Measurements from ENCODE around the gene AFAP1L2. TPM values are rescaled to one million over a fixed set of nuclear protein-coding genes. Genes with fewer than 3 reads are reported as not detected.
A peak's percentile ranks its signal among the peaks of the same experiment; 100 is the strongest.

The AFAP1L2 gene
- total RNA-seq, 1 donor from 2014 or later: 5.3 TPM

DNA sequence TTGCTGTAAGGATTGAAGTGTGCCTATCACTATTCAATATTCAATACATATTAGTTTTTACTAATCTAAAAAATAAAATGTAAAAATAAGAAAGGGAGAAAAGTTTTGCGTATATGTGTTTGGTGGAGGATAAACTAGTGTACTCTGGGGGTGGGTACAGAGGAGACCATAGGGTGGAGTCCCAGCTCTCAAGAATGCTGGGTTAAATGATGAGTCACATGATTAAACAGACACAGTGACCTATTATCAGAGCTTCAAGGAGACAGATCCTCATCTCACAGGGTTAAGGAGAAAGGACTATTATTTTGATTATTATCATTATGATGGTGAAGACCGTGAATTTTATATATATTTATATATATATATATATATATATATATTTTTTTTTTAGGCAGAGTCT is 77.5 kb downstream of the AFAP1L2 start:
- no peaks in the 10 kb centered on the region for H3K27me3 ChIP-seq (ENCODE audit: low read depth)
- no peak overlapping the region for H3K4me3 ChIP-seq
- DNase-seq: no peak
- H3K9me3 ChIP-seq: no peaks in the 10 kb centered on the region
- no peaks in the 10 kb centered on the region for H3K36me3 ChIP-seq
- intact Hi-C loops (cut with DNase I): no loop called here
- no peaks in the 10 kb centered on the region for H3K4me1 ChIP-seq
- H3K27ac ChIP-seq: no peak overlapping the region
- no peak for ATAC-seq
- TF ChIP-seq, protein P1, sequence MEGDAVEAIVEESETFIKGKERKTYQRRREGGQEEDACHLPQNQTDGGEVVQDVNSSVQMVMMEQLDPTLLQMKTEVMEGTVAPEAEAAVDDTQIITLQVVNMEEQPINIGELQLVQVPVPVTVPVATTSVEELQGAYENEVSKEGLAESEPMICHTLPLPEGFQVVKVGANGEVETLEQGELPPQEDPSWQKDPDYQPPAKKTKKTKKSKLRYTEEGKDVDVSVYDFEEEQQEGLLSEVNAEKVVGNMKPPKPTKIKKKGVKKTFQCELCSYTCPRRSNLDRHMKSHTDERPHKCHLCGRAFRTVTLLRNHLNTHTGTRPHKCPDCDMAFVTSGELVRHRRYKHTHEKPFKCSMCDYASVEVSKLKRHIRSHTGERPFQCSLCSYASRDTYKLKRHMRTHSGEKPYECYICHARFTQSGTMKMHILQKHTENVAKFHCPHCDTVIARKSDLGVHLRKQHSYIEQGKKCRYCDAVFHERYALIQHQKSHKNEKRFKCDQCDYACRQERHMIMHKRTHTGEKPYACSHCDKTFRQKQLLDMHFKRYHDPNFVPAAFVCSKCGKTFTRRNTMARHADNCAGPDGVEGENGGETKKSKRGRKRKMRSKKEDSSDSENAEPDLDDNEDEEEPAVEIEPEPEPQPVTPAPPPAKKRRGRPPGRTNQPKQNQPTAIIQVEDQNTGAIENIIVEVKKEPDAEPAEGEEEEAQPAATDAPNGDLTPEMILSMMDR (IDR thresholded peaks at IDR 0.05): no peak

DNA sequence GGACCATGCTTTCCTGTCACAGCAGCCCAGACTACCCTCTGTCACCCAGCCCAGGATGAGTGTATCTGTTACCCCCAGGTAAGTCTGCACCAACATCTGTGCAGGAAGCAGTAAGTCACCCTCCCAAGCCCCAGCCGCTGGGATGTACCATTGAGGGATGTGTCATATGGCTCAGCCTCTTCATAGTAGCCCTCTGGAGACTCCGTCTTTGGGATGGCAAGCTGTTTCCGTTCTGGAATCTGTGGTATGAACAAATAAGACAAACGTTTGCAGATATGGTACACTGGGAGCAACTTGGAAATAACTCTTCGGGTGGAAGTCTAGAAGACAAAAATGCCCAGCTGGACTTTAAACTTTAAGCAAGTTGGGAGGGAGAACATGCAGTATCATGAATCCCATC is 81.3 kb downstream of the AFAP1L2 start:
- no peaks in the 10 kb centered on the region for H3K36me3 ChIP-seq
- no peak overlapping the region for H3K27ac ChIP-seq
- ATAC-seq: no peak
- H3K4me3 ChIP-seq: no peak overlapping the region
- H3K27me3 ChIP-seq (ENCODE audit: low read depth): no peaks in the 10 kb centered on the region
- intact Hi-C loops (cut with DNase I): no loop called here
- no peaks in the 10 kb centered on the region for H3K9me3 ChIP-seq
- DNase-seq: no peak
- H3K4me1 ChIP-seq: no peaks in the 10 kb centered on the region
- TF ChIP-seq, protein P1 (IDR thresholded peaks at IDR 0.05): no peak

DNA sequence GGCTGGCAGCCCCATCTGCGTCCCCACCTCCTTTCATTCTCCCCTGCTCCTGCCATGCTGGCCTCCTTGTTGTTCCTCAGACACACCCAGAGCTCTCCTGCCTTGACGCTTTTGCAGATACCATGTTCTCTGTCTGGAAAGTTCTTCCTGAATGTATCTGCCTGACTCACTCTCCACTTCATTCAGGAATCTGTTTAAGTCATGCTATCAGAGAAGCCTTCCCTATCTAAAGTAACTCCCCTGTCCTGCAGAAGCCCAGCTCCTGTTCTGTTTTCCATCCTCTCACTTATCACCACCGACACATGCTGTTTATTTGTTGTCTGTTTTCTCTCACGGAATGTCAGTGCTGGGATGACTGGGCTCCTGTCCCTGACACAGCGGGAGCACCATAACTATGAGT is 82.0 kb downstream of the AFAP1L2 start:
- intact Hi-C loops (cut with DNase I): no loop called here
- ATAC-seq (no peak), DNase-seq (no peak)
- no peaks in the 10 kb centered on the region for H3K4me1 ChIP-seq
- no peak overlapping the region for H3K27ac ChIP-seq
- H3K36me3 ChIP-seq: no peaks in the 10 kb centered on the region
- H3K4me3 ChIP-seq: no peak overlapping the region
- TF ChIP-seq, protein P1 (IDR thresholded peaks at IDR 0.05): no peak
- H3K27me3 ChIP-seq (ENCODE audit: low read depth): no peaks in the 10 kb centered on the region
- no peaks in the 10 kb centered on the region for H3K9me3 ChIP-seq

DNA sequence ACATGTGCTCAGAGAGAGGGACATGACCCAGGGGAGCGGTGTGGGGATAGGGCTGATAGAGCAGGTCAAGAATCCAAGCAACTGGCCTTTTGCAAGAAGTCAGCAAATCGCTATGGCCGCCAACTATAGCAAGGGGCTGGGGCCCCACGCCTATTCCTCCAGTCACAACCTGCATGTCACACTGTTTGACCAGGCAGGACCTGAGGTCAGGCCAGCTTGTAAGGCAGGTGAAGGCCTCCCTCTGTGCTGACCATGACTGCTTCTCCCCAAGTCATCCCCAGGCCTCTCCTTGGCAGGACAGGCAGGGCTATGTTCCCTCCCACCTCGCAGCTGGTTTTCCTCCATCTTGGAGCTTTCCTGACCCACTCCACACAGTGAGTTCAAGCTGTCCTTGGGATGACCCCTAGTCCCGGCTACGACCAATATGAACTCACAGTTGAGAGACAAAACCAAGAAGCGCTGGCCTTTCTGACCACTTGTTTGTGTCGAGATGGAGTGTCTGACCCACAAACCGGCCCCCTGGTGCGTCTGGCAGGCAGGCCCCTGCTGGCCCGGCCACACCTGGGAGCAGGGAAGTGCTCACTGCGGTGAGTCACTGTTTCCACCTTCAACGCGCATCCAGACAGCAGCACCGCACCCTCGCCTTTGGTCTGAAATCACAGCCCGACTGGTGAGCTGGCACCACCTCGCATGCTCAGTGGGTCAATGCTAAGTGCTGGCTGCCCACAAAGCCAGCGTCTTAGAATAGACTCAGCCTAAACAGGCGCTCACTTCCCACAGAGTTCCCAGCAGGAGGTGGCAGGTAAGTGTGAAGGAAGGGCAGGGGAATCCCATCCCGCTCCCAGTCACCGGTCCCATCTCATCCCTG is 83.8 kb downstream of the AFAP1L2 start:
- intact Hi-C loops (cut with DNase I): no loop called here
- no peak for DNase-seq
- peak in 1 of 2 donors; percentile 38 for ATAC-seq
- Histone ChIP-seq H3K36me3 (no peaks in the 10 kb centered on the region), H3K4me3 (no peak overlapping the region), H3K9me3 (no peaks in the 10 kb centered on the region), H3K27ac (no peak overlapping the region), H3K4me1 (no peaks in the 10 kb centered on the region), H3K27me3 (ENCODE audit: low read depth) (no peaks in the 10 kb centered on the region)
- TF ChIP-seq, protein P1 (IDR thresholded peaks at IDR 0.05): no peak

DNA sequence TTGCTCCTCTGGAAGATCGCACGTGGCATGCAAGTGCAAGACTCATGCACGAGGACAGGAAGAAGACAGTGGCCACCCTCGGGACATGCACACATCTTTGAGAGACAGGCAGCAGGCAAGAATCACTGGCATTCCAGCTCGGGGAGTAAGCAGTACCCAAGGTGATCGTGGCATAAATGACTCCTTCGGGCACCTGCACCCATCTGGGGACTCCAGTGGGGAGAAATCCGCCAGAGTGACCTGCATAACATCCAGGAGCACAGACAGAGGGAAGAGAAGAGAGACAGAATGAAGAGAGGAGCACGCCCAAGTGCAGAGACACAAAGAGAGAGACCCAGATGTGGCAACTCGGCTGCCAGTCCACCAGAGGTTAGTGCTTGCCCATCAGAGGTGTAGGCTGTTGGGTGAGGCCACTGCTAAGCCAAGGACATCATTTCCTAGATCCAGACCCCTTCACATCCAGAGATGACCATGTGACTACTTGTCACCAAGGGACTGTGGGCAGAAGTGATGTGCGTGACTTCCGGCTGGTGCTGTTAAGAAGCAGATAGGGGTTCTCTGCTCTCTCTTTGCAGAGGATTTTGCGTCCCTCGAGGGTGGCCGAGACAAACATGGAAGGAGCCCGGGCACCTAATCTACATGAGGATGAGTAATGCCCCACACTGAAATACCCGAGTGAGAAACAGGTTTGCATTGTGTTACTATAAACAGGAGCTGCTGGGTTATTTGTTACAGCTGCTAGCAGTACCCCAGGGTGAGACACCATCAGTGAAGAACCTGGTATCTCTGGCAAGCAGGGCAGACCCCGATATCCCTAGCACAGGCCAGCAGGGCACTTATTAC is 84.7 kb downstream of the AFAP1L2 start:
- Histone ChIP-seq H3K36me3 (no peaks in the 10 kb centered on the region), H3K4me3 (no peak overlapping the region), H3K4me1 (no peaks in the 10 kb centered on the region), H3K27me3 (ENCODE audit: low read depth) (no peaks in the 10 kb centered on the region), H3K27ac (no peak overlapping the region), H3K9me3 (no peaks in the 10 kb centered on the region)
- ATAC-seq: no peak
- intact Hi-C loops (cut with DNase I): no loop called here
- no peak for DNase-seq
- TF ChIP-seq, protein P1 (IDR thresholded peaks at IDR 0.05): no peak

Data from lower lobe of right lung (tissue), 2 donors.